Measurements from ENCODE around the gene MRPL42. TPM values are rescaled to one million over a fixed set of nuclear protein-coding genes. Genes with fewer than 3 reads are reported as not detected.
"Not testable (repeated sequence)": the region's sequence is repeated elsewhere in the genome, so short reads cannot be mapped to it uniquely, and the experiment has no call there.

Gene MRPL42
- total RNA-seq (2014; rRNA removed; shearing (Covaris generic)), result 93.2 and 117 TPM in 2 replicates

DNA sequence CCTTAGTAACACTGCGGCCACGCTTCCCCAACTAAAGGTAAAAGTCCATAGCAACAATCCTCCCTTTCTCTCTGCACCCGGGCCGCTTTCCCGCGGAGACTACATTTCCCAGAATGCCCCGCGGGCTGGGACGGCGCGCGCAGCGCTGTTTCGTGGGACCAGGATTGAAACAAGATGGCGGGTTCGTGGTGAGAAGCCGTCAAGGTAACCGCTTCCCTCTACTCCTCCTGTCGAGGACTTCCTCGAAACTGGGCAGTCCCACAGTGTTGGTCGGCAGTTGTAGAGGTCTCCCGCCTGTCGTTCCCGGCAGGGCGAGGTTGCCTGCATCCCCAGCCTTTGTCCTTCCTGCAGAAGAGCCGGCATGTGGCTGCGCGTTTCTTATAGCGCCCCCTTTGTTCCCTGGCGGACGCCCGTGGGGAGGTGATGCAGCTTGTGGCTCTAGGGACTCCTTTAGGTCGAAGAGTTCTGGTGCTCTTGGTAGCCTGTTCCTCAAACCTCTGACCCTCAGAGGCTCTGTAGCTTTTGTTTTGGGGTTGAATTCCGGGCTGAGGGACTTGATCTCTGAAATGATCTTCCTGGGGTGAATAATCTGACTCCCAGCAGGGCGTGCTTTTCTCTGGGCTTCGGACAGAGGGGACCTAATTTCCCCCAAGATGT is at the start of gene MRPL42:
MRPL42 (plus strand) TSS at position 164 of the 657 bp plus-strand sequence. CDS start 1,772 bp downstream, outside the sequence.
- Histone ChIP-seq H3K27ac (peak within 1 kb of the TSS; percentile 95), H3K4me3 (peak within 1 kb of the TSS; percentile 100), H3K36me3 (peaks cover 15% of the 10 kb centered on the region; the same call in 1 of the 2 replicates), H3K27me3 (no peaks in the 10 kb centered on the region), H3K4me1 (no peaks in the 10 kb centered on the region), H3K9me3 (replicated peaks) (no peaks in the 10 kb centered on the region)
- peak; percentile 88 to 92 for DNase-seq

DNA sequence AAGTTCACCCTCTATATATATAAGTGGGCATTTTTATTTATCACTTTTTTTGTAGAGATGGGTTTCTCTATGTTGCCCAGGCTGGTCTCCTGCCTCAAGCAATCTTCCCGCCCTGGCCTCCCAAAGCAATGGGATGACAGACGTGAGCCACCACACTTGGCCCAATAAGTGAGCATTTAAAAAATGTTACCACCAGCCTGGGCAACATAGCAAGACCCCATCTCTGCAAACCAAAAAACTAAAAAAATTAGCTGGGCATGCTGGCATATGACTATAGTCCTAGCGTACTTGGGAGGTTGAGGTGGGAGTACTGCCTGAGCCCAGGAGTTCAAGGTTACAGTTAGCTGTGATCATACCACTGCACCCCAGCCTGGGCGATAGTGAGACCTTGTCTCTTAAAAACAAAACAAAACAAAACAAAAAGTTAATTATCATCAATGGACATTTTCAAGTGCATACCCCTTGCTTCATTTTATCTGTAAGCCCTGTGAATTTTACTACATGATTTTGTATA is 49.3 kb upstream of the MRPL42 start:
- no peak overlapping the region for H3K4me3 ChIP-seq
- H3K36me3 ChIP-seq, result 0 out of 2 replicates have a peak, but pooled peaks cover 2% of the 10 kb centered on the region
- DNase-seq, result no peak
- no peaks in the 10 kb centered on the region; the same call in 1 of the 2 replicates for H3K9me3 ChIP-seq (replicated peaks)
- no peaks in the 10 kb centered on the region for H3K4me1 ChIP-seq
- H3K27ac ChIP-seq, result no peak overlapping the region
- no peaks in the 10 kb centered on the region for H3K27me3 ChIP-seq

DNA sequence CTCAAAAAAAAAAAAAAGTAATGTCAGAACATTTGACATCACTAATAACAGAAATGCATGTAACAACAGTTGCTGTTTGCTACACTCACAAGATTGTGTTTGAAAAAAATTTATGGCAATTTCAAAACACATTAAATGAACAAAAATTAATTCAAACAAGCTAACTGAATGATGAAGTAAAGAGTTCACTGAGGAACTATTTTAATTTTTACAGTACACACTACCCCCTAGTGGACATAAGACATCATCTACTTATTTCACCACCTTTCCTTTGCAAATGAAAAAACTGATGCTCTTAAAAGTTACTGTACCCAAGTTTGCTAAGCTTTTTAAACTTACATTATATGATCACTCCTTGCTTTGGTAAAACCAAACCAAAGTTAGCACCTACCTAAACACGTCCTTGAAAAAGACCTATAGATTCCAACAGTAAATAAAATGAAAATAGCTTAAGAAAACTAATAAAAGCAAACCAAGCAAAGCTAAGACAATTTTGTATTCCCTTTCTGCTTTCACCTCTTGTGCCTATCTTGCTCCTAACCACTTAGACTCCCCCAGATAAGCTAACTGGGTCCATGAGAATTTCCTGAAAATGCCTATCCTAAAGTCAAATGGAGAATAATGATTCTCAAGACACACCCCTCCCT is 47.8 kb upstream of the MRPL42 start:
- Histone ChIP-seq H3K9me3 (replicated peaks) (no peaks in the 10 kb centered on the region; the same call in 1 of the 2 replicates), H3K4me1 (no peaks in the 10 kb centered on the region), H3K36me3 (peaks cover 7% of the 10 kb centered on the region; the same call in 1 of the 2 replicates), H3K27ac (no peak overlapping the region), H3K4me3 (no peak overlapping the region), H3K27me3 (no peaks in the 10 kb centered on the region)
- DNase-seq, result peak in 1 of 2 experiments; percentile 54

DNA sequence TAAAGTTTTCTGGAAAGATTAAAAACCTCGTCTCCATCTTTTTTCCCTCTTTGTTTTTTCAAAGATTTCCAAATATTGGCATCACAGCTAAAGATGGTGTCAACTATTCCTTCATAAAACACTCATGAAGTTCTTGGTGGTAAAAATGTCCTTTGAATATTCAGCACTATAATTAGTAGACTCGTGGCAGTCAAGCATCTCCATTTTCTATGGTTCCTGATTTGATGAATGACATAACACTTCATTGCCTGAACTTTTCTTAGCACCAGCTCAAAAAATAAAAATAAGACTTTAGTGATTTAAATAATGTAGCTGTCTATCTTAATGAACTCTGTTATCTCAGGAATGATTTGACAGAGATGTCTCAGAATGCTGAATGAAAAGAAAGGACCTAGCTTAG is 45.3 kb upstream of the MRPL42 start:
- no peaks in the 10 kb centered on the region for H3K4me1 ChIP-seq
- H3K36me3 ChIP-seq, result peaks cover 7% of the 10 kb centered on the region; the same call in 1 of the 2 replicates
- no peak overlapping the region for H3K4me3 ChIP-seq
- no peaks in the 10 kb centered on the region; the same call in 1 of the 2 replicates for H3K9me3 ChIP-seq (replicated peaks)
- H3K27ac ChIP-seq, result no peak overlapping the region
- no peak for DNase-seq
- H3K27me3 ChIP-seq, result no peaks in the 10 kb centered on the region

DNA sequence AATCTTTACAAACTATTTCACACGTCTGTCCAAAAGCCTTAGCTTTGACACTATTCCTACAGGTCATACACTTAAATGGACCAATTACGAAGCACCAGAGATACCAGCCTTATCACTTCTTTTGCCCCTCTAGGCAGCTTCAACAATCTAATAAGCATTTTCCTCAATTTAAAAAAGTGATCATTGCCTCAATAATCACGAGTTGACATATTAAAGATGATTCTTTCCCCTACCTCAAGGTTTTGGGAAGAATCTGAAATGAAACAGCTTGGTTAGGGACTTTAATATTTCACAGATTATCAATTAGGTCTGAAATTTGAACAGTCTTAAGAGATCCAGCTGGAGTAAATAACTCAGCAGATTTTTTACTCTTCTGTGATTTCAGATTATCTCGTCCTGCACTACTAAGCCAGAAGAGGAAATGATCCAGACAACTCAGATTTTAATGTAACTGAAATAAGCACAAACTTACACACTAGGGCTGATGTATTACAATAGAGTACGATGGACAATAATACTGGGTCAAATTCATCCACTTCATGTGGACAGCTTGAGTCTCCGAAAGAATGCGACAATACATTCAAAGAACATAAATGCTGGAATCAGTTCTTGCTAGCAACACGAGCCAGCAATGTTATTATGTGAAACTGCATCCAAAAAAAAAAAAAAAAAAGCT is 41.4 kb upstream of the MRPL42 start:
- H3K27ac ChIP-seq, result no peak overlapping the region
- H3K4me1 ChIP-seq, result no peaks in the 10 kb centered on the region
- H3K27me3 ChIP-seq, result no peaks in the 10 kb centered on the region
- no peaks in the 10 kb centered on the region for H3K9me3 ChIP-seq (replicated peaks)
- DNase-seq, result no peak
- no peak overlapping the region for H3K4me3 ChIP-seq
- peaks cover 7% of the 10 kb centered on the region; the same call in 1 of the 2 replicates for H3K36me3 ChIP-seq

DNA sequence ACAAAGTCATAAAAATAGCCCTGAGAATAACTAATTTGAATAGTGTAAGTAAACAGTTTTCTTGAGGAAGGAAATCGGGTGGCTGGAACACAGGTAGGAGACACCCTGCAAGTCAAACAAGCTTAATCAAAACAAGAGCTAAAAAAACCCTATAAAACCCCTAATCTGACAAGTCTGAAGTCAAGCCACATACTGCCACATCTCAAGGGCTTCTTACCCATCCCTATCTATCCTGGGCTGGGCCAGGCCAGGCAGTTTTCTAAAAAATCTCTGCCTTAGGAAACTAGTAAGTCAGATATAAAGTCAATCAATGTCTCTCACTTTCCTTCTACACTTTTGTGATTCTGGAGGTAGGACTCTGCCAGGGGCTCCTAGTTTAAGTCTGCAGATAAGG is 40.9 kb upstream of the MRPL42 start:
- Histone ChIP-seq H3K4me3 (no peak overlapping the region), H3K4me1 (no peaks in the 10 kb centered on the region), H3K9me3 (replicated peaks) (no peaks in the 10 kb centered on the region), H3K27ac (no peak overlapping the region), H3K36me3 (peaks cover 7% of the 10 kb centered on the region; the same call in 1 of the 2 replicates), H3K27me3 (no peaks in the 10 kb centered on the region)
- DNase-seq, result no peak

DNA sequence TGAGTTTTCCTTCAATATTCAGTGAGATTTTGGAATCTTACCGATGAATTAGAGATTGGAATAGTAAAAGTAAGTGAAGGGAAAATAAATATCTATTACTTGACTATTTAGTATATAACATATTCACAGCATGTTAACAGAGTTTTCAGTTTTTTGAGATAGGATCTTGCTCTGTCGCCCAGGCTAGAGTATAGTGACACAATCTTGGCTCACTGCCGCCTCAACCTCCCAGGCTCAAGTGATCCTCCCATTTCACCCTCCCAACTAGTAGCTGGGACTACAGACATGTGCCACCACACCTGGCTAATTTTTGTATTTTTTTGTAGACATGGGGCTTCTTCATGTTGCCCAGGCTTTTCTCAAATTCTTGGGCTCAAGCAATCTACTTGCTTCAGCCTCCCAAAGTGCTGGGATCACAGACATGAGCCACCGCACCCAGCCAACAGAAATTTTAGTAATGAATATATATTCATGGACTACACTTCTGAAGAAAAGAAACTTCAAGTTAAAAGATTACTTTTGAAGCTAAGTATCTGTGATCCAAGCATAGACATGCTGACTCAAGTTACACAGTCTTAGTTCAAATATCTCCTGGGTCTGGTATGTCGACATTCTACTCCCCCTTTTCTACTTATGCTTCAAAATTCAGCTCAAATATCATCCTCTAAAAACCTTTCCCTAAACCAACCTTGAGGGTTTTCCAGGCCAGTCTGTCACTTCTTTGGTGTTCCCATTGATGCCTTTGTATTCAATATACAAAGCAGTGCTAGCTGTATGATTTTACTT is 39.3 kb upstream of the MRPL42 start:
- Histone ChIP-seq H3K4me3 (no peak overlapping the region), H3K36me3 (peaks cover 5% of the 10 kb centered on the region; the same call in 1 of the 2 replicates), H3K27me3 (no peaks in the 10 kb centered on the region), H3K27ac (no peak overlapping the region), H3K9me3 (replicated peaks) (no peaks in the 10 kb centered on the region), H3K4me1 (no peaks in the 10 kb centered on the region)
- DNase-seq, result no peak

DNA sequence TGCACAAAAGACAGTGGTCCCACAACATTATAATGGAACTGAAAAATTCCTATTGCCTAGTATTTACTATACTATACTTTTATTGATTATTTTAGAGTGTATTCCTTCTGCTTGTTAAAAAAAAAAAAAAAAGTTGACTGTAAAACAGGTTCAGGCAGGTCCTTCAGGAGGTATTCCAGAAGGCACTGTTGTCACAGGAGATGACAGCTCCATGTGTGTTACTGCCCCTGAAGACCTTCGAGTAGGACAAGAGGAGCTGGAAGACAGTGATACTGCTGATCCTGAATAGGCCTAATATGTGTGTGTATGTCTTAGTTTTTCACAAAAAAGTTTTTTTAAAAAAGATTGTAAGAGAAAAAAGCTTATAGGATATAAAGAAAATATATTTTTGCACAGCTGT is 37.9 kb upstream of the MRPL42 start:
- no peaks in the 10 kb centered on the region for H3K27me3 ChIP-seq
- H3K4me1 ChIP-seq, result no peaks in the 10 kb centered on the region
- no peak overlapping the region for H3K27ac ChIP-seq

DNA sequence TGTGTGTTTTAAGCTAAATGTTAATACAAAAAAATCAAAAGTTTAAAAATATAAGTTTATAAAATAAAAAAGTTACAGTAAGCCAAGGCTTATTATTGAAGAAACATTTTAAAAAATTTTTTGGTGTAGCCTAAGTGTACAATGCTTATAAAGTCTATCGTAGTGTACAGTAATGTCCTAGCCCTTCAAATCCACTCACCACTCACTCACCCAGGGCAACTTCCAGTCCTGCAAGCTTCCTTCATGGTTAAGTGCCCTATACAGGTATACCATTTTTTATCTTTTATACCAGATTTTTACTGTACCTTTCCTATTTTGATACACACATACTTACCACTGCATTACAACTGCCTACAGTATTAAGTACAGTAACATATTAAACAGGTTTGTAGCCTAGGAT is 37.5 kb upstream of the MRPL42 start:
- Histone ChIP-seq H3K27ac (no peak overlapping the region), H3K27me3 (no peaks in the 10 kb centered on the region), H3K4me3 (no peak overlapping the region), H3K4me1 (no peaks in the 10 kb centered on the region), H3K9me3 (replicated peaks) (no peaks in the 10 kb centered on the region), H3K36me3 (no peaks in the 10 kb centered on the region)
- no peak for DNase-seq

More for the DNA sequence above, 37.9 kb upstream of the MRPL42 start:
- H3K4me3 ChIP-seq, result no peak overlapping the region
- no peaks in the 10 kb centered on the region for H3K36me3 ChIP-seq
- H3K9me3 ChIP-seq (replicated peaks), result no peaks in the 10 kb centered on the region
- DNase-seq, result no peak

DNA sequence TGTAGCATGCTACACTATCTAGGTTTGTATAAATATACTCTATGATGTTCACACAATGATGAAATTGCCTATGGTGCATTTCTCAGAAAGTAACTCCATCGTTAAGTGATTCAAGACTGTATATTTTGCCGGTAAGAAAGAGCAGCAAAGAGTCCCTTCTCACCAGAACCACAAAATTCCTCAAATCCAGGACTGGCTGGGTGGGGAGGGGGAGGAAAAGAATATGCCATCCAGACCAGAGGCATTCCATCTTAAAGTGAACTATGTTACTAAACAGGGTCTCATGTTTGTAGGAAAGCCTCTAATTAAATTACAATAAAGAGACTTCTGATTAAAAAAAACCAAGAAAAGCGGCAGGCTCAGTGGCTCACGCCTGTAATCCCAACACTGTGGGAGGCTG is 37.0 kb upstream of the MRPL42 start:
- Histone ChIP-seq H3K9me3 (replicated peaks) (no peaks in the 10 kb centered on the region), H3K4me3 (no peak overlapping the region), H3K36me3 (no peaks in the 10 kb centered on the region), H3K27me3 (no peaks in the 10 kb centered on the region), H3K27ac (no peak overlapping the region), H3K4me1 (no peaks in the 10 kb centered on the region)
- no peak for DNase-seq

DNA sequence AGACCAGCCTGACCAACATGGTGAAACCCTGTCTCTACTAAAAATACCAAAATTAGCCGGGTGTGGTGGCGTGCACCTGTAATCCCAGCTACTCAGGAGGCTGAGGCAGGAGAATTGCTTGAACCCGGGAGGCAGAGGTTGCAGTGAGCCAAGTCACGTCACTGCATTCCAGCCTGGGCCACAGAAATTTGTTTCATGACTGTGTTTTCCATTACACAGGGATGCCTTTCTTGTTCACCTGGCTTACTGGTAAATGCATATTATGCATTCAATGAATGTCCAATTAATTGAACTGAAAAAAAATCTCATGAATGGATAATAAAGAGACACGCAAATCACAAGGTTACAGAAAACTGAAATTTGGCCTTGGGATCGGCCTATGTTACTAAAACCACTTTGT is 35.3 kb upstream of the MRPL42 start:
- not testable (repeated sequence) for H3K4me3 ChIP-seq; H3K27ac ChIP-seq; H3K9me3 ChIP-seq (replicated peaks); H3K36me3 ChIP-seq; H3K27me3 ChIP-seq; H3K4me1 ChIP-seq; DNase-seq

DNA sequence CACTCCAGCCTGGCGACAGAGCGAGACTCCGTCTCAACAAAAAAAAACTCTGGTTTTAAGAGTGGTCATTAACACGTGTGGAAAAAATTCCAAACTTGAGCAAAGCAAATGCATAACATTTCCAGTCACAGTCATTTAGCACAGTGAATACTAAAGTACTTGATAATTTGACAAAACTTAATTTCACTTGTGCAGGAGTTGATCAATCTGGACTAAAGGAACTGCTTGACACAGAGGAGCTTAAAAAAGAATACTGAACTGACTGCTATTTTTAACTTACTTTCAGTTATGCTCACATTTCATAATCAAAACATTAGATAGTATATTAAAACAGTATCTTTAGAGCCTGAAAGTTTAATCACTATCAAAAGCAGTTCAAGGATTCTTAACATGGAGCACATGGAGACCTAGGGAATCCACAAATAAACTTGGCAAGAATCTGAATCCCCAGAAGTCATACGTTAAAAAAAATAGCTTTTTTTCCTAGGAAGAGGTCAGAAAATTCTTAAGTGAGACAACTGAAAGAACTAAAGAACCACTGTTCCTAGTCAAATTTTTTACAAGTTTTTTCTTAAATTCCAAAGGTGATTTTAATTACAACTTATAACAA is 33.0 kb upstream of the MRPL42 start:
- H3K4me3 ChIP-seq, result no peak overlapping the region
- H3K36me3 ChIP-seq, result no peaks in the 10 kb centered on the region
- no peaks in the 10 kb centered on the region for H3K9me3 ChIP-seq (replicated peaks)
- H3K4me1 ChIP-seq, result no peaks in the 10 kb centered on the region
- no peak overlapping the region for H3K27ac ChIP-seq
- DNase-seq, result no peak
- H3K27me3 ChIP-seq, result no peaks in the 10 kb centered on the region

DNA sequence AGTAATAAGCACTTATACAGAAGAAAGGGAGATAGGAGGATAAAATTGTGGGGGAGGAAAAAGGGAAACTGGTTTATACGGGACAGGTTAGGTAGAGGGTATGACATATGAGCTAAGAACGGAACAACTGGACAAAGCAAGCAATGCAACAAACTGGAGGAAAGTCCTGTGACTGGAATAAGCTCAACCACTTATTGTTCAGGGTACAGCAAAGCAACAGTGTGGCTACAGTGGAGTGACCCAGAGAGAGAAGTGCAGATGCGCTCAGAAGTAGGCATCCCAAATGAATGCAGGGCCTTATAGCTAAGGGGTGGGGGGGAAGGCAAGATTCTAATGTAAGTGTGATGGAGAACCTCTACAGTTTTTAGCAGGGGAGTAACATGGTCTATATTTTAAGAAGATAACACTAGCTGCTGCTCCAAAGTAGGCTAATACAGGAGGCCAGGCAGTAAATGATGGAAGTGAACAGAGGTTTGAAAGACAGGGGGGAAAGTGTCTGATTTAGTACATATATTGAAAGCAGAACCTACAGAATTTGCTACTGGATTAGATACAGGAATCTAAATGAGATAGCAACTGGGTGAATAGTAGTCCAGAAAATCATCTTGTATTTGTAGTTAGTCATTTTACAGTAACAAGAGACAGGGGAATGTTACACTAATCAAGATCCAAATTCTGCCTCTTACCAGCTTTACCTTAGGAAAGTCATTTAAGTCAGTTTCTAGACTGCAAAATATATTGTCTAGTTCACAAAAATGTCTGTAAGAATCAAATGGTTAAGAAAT is 28.9 kb upstream of the MRPL42 start:
- H3K27me3 ChIP-seq, result no peaks in the 10 kb centered on the region
- no peak overlapping the region for H3K4me3 ChIP-seq
- H3K9me3 ChIP-seq (replicated peaks), result no peaks in the 10 kb centered on the region; the same call in 1 of the 2 replicates
- DNase-seq, result no peak
- H3K27ac ChIP-seq, result no peak overlapping the region
- no peaks in the 10 kb centered on the region for H3K36me3 ChIP-seq
- H3K4me1 ChIP-seq, result peaks cover 9% of the 10 kb centered on the region
